ENCODE measurements around the gene YTHDC2. TPM values are rescaled to one million over a fixed set of nuclear protein-coding genes. Genes with fewer than 3 reads are reported as not detected.

Gene YTHDC2
- polyA plus RNA-seq, 1 donor (not counting 4 experiments of a cell fraction or from before 2014, with no cell fraction given) = 15.2 TPM

DNA sequence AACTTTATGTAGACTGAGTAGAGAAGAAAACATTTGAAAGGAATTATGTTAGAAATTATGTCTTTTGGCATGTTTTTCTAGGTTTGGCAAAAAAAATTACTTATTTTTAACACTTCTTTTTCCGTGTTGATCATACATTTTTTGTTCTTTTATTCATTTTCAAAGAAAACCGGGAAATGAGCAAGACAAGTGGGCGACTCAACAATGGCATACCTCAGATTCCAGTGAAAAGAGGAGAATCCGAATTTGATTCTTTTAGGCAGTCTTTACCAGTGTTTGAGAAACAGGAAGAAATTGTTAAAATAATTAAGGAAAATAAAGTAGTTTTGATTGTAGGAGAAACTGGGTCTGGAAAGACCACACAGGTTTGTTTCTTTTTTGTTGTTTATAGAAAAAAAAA is 12.9 kb downstream of the YTHDC2 start:
- Histone ChIP-seq H4K20me1 (ENCODE audit: control insufficient read depth, extremely low read depth, insufficient read depth, low read length) (no peaks in the 10 kb centered on the region), H3K79me2 (ENCODE audit: control insufficient read depth, insufficient read depth, low read length) (peaks cover 10% of the 10 kb centered on the region)
- dilution Hi-C loops (cut with MboI; ENCODE audit: extremely low pct_ligation_motif_present, low sequenced_read_pairs) = no loop called here

DNA sequence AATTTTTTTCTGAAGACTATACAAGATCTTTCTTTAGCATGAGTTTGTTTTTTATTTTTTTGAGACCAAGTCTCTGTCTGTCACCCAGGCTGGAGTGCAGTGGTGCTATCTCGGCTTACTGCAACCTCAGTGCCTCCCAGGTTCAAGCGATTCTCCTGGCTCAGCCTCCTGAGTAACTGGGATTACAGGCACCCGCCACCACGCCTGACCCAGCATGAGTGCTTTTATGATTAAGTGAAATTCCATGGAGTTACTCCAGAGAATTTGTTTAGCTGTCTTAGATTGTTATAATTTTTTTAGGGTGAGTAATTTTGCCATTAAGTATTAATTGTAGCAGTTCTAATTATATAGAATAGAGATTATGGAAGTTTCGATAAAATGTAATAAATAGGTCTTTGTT is 14.3 kb downstream of the YTHDC2 start:
- Histone ChIP-seq H3K4me3 (ENCODE audit: control insufficient read depth in 2 of 3, extremely low read depth in 1 of 3, insufficient read depth in 2 of 3, low read depth in 1 of 3, low read length in 3 of 3) (no peak overlapping the region), H3K9me3 (ENCODE audit: control insufficient read depth, low read depth, low read length) (peaks cover 5% of the 10 kb centered on the region), H3K9ac (ENCODE audit: control insufficient read depth, extremely low read depth, insufficient read depth, low read length) (no peak overlapping the region), H3K9me1 (ENCODE audit: control insufficient read depth, extremely low read depth, insufficient read depth, low read length) (no peaks in the 10 kb centered on the region), H3K36me3 (ENCODE audit: control insufficient read depth in 2 of 2, extremely low read depth in 1 of 2, insufficient read depth in 2 of 2, low read length in 2 of 2) (peaks cover 0 to 4% of the 10 kb centered on the region in 2 experiments), H3K4me2 (ENCODE audit: control insufficient read depth, extremely low read depth, insufficient read depth, low read depth, low read length) (no peak overlapping the region), H4K20me1 (ENCODE audit: control insufficient read depth, extremely low read depth, insufficient read depth, low read length) (no peaks in the 10 kb centered on the region), H3K4me1 (ENCODE audit: control insufficient read depth, extremely low read depth, insufficient read depth, low read length) (no peaks in the 10 kb centered on the region), H3K27me3 (ENCODE audit: control insufficient read depth, extremely low read depth, insufficient read depth, low read length) (no peaks in the 10 kb centered on the region), H3K79me2 (ENCODE audit: control insufficient read depth, insufficient read depth, low read length) (peaks cover 7% of the 10 kb centered on the region), H3K27ac (ENCODE audit: control insufficient read depth, insufficient read depth, low read length) (no peak overlapping the region), H2AFZ (ENCODE audit: control insufficient read depth, low read length) (no peak overlapping the region)
- TF ChIP-seq EZH2 (IDR thresholded peaks at IDR 0.05; ENCODE audit: low read length) = no peak
- TF ChIP-seq, protein P1, sequence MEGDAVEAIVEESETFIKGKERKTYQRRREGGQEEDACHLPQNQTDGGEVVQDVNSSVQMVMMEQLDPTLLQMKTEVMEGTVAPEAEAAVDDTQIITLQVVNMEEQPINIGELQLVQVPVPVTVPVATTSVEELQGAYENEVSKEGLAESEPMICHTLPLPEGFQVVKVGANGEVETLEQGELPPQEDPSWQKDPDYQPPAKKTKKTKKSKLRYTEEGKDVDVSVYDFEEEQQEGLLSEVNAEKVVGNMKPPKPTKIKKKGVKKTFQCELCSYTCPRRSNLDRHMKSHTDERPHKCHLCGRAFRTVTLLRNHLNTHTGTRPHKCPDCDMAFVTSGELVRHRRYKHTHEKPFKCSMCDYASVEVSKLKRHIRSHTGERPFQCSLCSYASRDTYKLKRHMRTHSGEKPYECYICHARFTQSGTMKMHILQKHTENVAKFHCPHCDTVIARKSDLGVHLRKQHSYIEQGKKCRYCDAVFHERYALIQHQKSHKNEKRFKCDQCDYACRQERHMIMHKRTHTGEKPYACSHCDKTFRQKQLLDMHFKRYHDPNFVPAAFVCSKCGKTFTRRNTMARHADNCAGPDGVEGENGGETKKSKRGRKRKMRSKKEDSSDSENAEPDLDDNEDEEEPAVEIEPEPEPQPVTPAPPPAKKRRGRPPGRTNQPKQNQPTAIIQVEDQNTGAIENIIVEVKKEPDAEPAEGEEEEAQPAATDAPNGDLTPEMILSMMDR (optimal IDR thresholded peaks at IDR 0.05 in 1 of 3, IDR thresholded peaks at IDR 0.05 in 1 of 3, conservative IDR thresholded peaks at IDR 0.05 in 1 of 3; ENCODE audit: extremely low read depth in 1 of 3, insufficient read depth in 2 of 3, low read length in 3 of 3) = no peak
- dilution Hi-C loops (cut with MboI; ENCODE audit: extremely low pct_ligation_motif_present, low sequenced_read_pairs) = no loop called here
- no peak for FAIRE-seq
- DNase-seq (ENCODE audit: low read depth, low spot score) = no peak

More for the DNA sequence above, 12.9 kb downstream of the YTHDC2 start:
- no peak overlapping the region for H3K4me3 ChIP-seq (ENCODE audit: control insufficient read depth in 2 of 3, extremely low read depth in 1 of 3, insufficient read depth in 2 of 3, low read depth in 1 of 3, low read length in 3 of 3)
- H3K27ac ChIP-seq (ENCODE audit: control insufficient read depth, insufficient read depth, low read length) = no peak overlapping the region
- no peak overlapping the region for H2AFZ ChIP-seq (ENCODE audit: control insufficient read depth, low read length)
- H3K27me3 ChIP-seq (ENCODE audit: control insufficient read depth, extremely low read depth, insufficient read depth, low read length) = no peaks in the 10 kb centered on the region
- no peak for FAIRE-seq
- no peaks in the 10 kb centered on the region for H3K9me1 ChIP-seq (ENCODE audit: control insufficient read depth, extremely low read depth, insufficient read depth, low read length)
- TF ChIP-seq, protein P1 (optimal IDR thresholded peaks at IDR 0.05 in 1 of 3, IDR thresholded peaks at IDR 0.05 in 1 of 3, conservative IDR thresholded peaks at IDR 0.05 in 1 of 3; ENCODE audit: extremely low read depth in 1 of 3, insufficient read depth in 2 of 3, low read length in 3 of 3) = no peak
- no peak for TF ChIP-seq EZH2 (IDR thresholded peaks at IDR 0.05; ENCODE audit: low read length)
- H3K4me1 ChIP-seq (ENCODE audit: control insufficient read depth, extremely low read depth, insufficient read depth, low read length) = no peaks in the 10 kb centered on the region
- peaks cover 0 to 4% of the 10 kb centered on the region in 2 experiments for H3K36me3 ChIP-seq (ENCODE audit: control insufficient read depth in 2 of 2, extremely low read depth in 1 of 2, insufficient read depth in 2 of 2, low read length in 2 of 2)
- no peak for DNase-seq (ENCODE audit: low read depth, low spot score)
- H3K9me3 ChIP-seq (ENCODE audit: control insufficient read depth, low read depth, low read length) = peaks cover 5% of the 10 kb centered on the region
- no peak overlapping the region for H3K9ac ChIP-seq (ENCODE audit: control insufficient read depth, extremely low read depth, insufficient read depth, low read length)
- no peak overlapping the region for H3K4me2 ChIP-seq (ENCODE audit: control insufficient read depth, extremely low read depth, insufficient read depth, low read depth, low read length)

All from keratinocyte (primary cell).